T-helper 1 cell treated with Interleukin-12 subunit alpha and Interleukin-12 subunit beta and Interleukin-4 antibody, amounts not matched to agents 30 μg/mL and 1 μg/mL, for 36 hours (primary cell): Measurements from ENCODE around the gene PPHLN1.

Source experiments
- H3K27ac Mint-ChIP-seq: one replicate; pipeline ENCODE4 v1.8.0; 2021; ENCODE audit warnings: mild to moderate bottlenecking, mixed read lengths
- H3K27me3 Mint-ChIP-seq: one replicate; pipeline ENCODE4 v1.8.0; 2021; ENCODE audit warnings: low read depth, mixed read lengths
- H3K36me3 Mint-ChIP-seq: one replicate; pipeline ENCODE4 v1.8.0; 2021; ENCODE audit warnings: low read depth, mixed read lengths
- H3K4me1 Mint-ChIP-seq: one replicate; pipeline ENCODE4 v1.8.0; 2021; ENCODE audit warnings: low read depth, mixed read lengths
- H3K4me3 Mint-ChIP-seq: one replicate; pipeline ENCODE4 v1.8.0; 2021; ENCODE audit warnings: mild to moderate bottlenecking, moderate library complexity, mixed read lengths
- H3K9me3 Mint-ChIP-seq: one replicate; pipeline ENCODE4 v1.8.0; 2021; ENCODE audit warnings: mixed read lengths

The PPHLN1 gene

DNA sequence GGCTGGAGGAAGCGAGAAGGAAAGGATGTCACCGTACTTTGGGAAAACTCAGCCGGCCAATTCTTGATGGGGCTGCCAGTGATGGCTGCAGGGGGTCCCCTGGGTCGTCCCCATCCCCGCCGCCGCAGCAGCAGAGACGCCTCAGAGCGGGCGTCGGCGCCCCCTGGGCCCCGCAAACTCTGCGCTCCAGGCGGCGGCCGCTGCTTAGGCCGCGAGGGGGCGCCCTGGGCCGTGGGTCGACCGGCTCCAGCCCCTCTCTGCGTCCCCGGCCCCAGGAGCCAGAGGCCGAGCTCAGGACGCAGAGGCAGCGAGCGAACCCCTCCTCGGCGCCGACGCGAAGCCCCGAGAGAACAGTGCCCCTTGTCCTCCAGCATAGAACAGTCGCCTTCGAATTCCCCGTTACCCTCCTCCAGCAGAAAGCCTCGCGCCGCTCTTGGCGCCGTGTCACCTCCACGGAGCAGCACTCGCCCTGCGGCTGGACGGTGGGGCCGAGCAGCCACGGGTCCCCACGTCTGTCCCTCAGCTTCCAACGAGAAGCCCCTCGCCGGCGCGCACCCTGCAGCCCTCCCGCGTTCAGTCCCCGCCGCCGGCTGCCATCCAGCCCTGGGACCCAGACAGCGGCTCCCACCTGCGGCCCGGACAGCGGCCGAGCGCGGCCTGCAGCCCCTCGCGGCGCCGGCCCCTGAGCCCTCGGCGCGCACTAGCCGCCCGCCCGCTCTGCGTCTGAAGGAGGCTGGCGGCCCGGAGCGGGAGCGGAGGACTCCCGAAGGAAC is 157.0 kb downstream of the PPHLN1 start:
- H3K36me3 Mint-ChIP-seq, result no peaks in the 10 kb centered on the region
- H3K4me1 Mint-ChIP-seq, result peaks cover 5% of the 10 kb centered on the region
- H3K27me3 Mint-ChIP-seq, result peaks cover 90% of the 10 kb centered on the region
- H3K27ac Mint-ChIP-seq, result no peak overlapping the region
- peak overlapping the region; percentile 80 for H3K4me3 Mint-ChIP-seq
- no peaks in the 10 kb centered on the region for H3K9me3 Mint-ChIP-seq

DNA sequence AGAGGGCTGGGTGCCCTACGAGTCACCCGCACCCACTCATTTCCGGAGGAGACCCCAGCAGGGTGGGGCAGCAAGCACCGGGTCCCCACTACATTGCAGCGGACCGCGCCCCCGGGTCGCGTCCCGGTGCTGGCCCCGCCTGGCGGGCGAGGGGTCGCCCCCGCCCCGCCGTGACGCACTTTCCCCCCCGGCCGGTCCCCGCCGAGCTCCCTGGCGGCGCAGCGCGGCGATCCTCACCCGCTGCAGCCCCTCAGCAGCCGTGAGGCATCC is 157.5 kb downstream of the PPHLN1 start:
- H3K36me3 Mint-ChIP-seq, result no peaks in the 10 kb centered on the region
- peaks cover 90% of the 10 kb centered on the region for H3K27me3 Mint-ChIP-seq
- peaks cover 5% of the 10 kb centered on the region for H3K4me1 Mint-ChIP-seq
- no peaks in the 10 kb centered on the region for H3K9me3 Mint-ChIP-seq
- H3K4me3 Mint-ChIP-seq, result peak overlapping the region; percentile 74
- no peak overlapping the region for H3K27ac Mint-ChIP-seq

GRCh38 chr12:42484996-42485395 is 159.0 kb downstream of the PPHLN1 start:
- peaks cover 5% of the 10 kb centered on the region for H3K4me1 Mint-ChIP-seq
- no peak overlapping the region for H3K4me3 Mint-ChIP-seq
- H3K27me3 Mint-ChIP-seq, result peaks cover 83% of the 10 kb centered on the region
- no peaks in the 10 kb centered on the region for H3K36me3 Mint-ChIP-seq
- H3K9me3 Mint-ChIP-seq, result no peaks in the 10 kb centered on the region
- H3K27ac Mint-ChIP-seq, result no peak overlapping the region

GRCh38 chr12:42485823-42486222 is 159.9 kb downstream of the PPHLN1 start:
- Mint-ChIP-seq H3K36me3 (no peaks in the 10 kb centered on the region), H3K4me3 (no peak overlapping the region), H3K27me3 (peaks cover 79% of the 10 kb centered on the region), H3K9me3 (no peaks in the 10 kb centered on the region), H3K4me1 (peaks cover 5% of the 10 kb centered on the region), H3K27ac (no peak overlapping the region)

GRCh38 chr12:42486407-42486806 is 160.4 kb downstream of the PPHLN1 start:
- no peak overlapping the region for H3K4me3 Mint-ChIP-seq
- no peaks in the 10 kb centered on the region for H3K9me3 Mint-ChIP-seq
- H3K27me3 Mint-ChIP-seq, result peaks cover 75% of the 10 kb centered on the region
- peaks cover 5% of the 10 kb centered on the region for H3K4me1 Mint-ChIP-seq
- no peak overlapping the region for H3K27ac Mint-ChIP-seq
- no peaks in the 10 kb centered on the region for H3K36me3 Mint-ChIP-seq

DNA sequence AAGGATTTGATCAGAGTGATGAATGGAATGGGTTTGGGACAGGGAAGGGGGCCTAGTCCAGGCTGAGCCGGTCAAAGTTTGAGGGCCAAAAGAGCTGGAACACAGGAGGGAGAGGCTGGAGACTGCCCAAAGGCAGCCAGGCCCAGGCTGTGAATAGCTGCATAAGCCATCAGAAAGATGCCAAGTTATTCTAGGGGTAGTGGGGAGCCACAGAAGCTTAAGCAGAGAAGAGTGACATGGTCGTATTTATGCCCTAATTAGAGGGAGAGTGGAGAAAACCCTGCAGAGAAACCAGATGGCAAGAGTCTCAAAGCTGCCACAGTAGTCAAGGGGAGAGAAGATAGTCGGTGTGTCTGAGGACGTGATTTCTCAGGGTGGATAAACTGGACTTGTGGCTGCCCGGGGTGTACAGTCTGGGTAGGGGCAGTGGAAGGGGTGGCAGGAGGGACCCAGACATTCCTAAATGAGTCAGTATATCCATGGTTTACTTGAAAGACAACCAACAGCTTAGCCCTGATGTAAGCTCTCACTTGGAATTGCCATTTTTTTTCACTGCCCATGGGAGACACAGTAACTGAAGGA is 164.4 kb downstream of the PPHLN1 start:
- Mint-ChIP-seq H3K4me1 (no peaks in the 10 kb centered on the region), H3K36me3 (no peaks in the 10 kb centered on the region), H3K27ac (no peak overlapping the region), H3K27me3 (peaks cover 41% of the 10 kb centered on the region), H3K9me3 (no peaks in the 10 kb centered on the region), H3K4me3 (no peak overlapping the region)
